ENCODE data around the gene CRYGN. TPM values are rescaled to one million over a fixed set of nuclear protein-coding genes. Genes with fewer than 3 reads are reported as not detected.

The CRYGN gene
- total RNA-seq, 1 donor from 2014 or later: not detected

DNA sequence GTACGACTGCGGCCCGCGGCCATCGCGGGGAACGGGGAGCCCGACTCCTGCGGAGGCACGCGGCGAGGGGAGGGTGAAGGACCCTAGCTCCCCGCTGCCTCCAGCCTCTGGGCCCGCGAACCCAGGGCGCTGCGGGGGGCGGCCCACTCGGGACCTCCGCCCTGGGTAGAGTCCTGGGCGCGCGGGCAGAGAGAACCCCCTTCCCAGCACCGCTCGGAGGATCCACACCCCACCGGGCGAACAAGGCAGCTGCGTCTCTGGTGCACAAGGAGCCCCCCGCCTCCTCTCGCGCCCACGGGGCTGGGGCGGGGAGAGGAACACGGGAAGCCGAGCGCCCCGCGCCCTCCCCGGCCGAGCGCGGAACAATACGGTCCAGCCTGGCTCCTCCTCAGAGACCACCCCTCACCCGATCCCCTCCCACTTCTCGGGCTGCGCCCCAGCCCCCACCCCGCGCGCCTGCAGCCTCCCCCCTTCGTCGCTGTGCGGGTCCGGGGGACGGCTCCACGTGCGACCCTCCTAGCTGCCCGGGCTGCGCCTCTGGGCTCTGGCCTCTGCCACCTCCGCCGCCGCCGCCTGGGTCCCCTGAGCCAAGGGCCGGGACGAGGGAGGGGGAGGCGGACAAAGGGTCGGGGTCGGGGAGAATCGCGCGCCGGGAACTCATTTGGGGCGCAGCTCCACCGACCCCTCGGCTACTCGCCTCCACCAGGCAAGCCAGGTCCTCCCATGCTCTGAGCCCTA, 30.1 kb downstream of the CRYGN start, which contains the start of gene WDR86:
WDR86 (minus strand) TSS at position 372 of the 738 bp plus-strand sequence. CDS start 449 bp downstream, outside the sequence.
- DNase-seq (ENCODE audit: extremely low read depth, low read depth, low spot score): no peak

DNA sequence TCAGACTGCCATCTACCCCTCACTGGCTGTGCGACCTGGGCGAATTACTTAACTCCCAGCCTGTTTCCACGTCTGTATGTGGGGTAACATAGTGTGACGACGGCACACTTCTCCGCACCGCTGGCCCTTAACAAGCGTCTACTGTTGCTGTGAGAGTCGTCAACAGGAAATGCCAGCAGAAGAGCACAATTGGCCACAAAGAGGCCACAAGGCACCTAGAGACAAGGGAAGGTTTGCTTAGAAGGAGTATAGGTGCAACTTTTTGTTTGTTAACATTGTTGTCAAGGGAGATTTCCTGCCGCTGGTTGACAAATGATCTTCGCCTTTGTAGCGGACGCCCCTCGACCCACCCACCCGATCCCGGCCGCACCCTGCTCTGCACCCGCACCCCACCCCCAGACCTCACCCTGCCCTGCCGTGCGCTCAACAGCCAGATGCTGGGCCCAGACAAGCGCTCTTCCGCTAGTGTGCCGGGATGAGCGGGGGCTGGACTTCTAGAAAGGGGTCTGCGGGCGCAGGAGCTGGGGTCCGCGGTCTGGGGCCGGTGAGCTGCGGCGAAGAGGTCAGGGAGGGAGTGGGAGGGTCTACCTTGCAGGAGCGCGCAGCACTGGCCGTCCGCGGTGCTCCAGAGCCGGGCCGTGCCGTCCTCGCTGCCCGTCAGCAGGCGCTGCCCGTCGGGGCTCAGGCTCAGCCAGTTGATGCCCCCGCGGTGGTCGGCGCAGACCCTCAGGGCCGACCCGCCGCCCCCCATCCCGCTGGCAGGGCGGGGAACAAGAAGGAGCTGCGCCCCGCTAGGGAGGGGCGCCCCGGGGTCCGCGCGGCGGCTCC, 30.9 kb downstream of the CRYGN start:
- no peak for DNase-seq (ENCODE audit: extremely low read depth, low read depth, low spot score)

GRCh38 chr7:151408498-151408838, 31.5 kb downstream of the CRYGN start:
- no peak for DNase-seq (ENCODE audit: extremely low read depth, low read depth, low spot score)

GRCh38 chr7:151406886-151407583, 32.9 kb downstream of the CRYGN start:
- DNase-seq (ENCODE audit: extremely low read depth, low read depth, low spot score): no peak

- no peak for DNase-seq (ENCODE audit: extremely low read depth, low read depth, low spot score)
Observed at GRCh38 chr7:151406051-151406875, 33.7 kb downstream of the CRYGN start.

- no peak for DNase-seq (ENCODE audit: extremely low read depth, low read depth, low spot score)
Observed at GRCh38 chr7:151405588-151405987, 34.4 kb downstream of the CRYGN start.

GRCh38 chr7:151405056-151405455, 34.9 kb downstream of the CRYGN start:
- no peak for DNase-seq (ENCODE audit: extremely low read depth, low read depth, low spot score)

DNA sequence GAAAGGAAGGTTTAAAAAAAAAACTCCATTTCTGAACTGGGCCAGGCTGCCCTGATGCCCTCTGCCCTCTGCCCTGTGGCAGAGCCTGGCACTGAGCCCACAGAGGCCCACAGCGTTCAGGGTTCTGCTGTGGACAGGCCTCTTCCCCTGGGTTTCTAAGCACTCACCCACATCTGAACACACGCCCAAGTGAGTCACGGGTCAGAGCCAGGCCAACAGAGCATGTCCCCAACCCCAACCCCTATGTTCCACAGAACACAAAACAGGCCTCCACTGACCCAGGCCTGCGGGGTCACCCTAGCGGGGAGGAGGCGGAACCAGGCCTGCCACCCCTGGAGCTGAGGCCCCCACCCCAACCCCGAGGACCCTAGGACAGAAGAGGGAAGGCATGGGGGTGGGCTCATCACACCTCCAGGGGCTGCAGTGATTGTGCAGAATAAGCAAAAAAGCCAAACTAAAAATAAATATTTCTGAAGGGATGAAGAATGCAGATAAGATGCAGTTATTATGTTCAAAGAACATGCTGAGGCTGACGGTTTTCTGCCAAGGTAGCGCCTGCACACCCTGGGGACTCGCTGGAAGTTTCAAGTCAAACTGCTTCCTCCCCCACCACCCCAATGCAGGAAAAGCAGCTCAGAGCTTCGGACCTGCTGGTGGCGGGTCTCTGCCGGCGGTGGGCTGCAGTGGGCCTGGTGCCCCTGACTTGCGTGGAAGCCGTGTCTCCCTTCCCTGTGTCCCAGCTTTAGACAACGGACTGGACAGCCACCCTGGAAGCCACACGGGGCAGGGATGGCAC, 35.5 kb downstream of the CRYGN start:
- DNase-seq (ENCODE audit: extremely low read depth, low read depth, low spot score): no peak

GRCh38 chr7:151403764-151404163, 36.2 kb downstream of the CRYGN start:
- DNase-seq (ENCODE audit: extremely low read depth, low read depth, low spot score): no peak

- DNase-seq (ENCODE audit: extremely low read depth, low read depth, low spot score): no peak
Observed at GRCh38 chr7:151402029-151402835, 37.7 kb downstream of the CRYGN start.

- no peak for DNase-seq (ENCODE audit: extremely low read depth, low read depth, low spot score)
Observed at GRCh38 chr7:151400626-151401315, 39.2 kb downstream of the CRYGN start.

DNA sequence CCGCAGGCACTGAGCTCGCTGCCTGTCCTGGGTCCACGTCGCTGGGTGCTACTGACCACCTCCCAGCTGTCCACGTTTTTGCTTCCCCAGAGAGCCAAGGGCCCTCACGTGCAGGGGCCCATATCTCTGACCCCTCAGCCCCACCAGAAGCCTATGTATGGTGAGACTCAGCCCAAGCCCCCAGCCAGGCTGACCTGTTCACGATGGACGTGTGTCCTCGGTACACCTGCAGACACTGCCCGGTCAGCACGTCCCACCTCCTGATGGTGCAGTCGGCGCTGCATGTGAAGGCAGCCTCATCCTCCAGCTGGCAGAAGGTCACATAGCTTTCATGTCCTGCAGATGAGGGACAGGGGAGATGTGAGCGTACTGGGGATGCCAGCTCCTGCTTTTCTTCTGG, 40.0 kb downstream of the CRYGN start:
- no peak for DNase-seq (ENCODE audit: extremely low read depth, low read depth, low spot score)

DNA sequence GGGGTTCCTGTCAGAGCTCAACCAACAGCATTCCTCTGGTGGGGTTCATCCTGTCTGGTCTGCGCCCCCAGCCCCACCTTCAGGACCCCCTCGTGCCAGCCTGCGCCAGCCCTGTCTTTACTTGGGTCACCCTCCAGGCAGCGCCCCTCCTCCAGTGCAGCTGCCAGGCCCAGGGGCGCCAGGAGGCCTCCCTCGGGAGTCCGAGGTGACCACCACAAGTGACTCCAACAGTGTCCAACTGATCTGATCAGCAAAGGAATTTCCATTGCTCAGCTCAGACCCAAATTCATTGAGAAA, 40.7 kb downstream of the CRYGN start:
- no peak for DNase-seq (ENCODE audit: extremely low read depth, low read depth, low spot score)

DNA sequence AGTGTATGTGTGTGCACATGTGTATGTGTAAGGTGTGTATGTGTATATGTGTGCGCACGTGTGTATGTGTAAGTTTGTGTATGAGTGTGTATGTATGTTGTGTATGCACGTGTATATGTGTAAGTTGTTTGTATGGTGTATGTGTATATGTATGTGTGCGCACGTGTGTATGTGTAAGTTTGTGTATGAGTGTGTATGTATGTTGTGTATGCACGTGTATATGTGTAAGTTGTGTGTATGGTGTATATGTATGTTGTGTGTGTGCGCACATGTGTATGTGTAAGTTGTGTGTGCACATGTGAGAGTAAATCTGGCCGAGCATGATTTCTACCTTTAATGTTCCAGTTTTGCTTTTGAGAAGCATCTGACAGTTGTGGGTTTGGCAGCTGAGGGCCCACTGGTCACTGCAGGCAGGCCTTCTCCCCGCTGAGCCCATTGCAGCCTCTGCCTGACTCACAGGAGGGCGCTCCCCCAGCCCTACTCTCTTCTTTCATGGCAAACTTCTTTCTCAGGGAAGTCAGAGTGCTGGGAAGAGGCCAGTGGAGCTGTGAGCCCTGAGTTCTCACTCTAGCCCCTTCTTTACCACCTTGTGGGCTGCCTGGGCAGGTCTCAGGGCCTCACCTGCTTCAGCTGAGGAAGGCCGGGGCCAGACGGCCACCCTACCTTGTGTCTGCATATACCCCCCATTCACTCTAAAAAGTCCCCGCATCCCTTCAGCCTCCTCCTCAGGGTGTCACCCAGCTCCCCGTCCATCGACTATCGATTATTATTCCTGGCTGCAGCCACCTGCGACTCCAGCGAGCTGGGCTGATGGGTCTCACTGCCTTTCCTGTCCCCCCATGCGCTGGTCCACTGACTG, 41.3 kb downstream of the CRYGN start:
- DNase-seq (ENCODE audit: extremely low read depth, low read depth, low spot score): no peak

DNA sequence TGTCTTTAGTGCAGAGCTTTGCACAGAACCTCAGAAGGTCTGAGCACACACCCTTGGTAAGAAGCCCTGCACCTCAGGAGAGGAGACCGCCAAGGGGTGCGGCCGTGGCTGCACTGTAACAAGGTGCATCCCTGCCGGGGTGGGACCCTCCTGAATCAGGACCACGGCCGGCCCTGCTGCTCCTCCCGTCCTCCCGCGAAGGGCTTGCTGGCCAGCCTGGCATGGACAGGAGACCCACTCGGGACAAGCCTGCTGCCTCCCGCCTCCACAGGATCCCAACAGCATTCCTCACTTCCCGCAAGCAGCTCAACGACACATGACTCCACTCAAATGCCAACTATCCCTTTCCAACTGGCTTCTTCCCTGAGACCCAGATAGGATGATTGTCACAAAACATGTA, 42.9 kb downstream of the CRYGN start:
- DNase-seq (ENCODE audit: extremely low read depth, low read depth, low spot score): no peak

GRCh38 chr7:151396328-151396970, 43.5 kb downstream of the CRYGN start:
- no peak for DNase-seq (ENCODE audit: extremely low read depth, low read depth, low spot score)

- no peak for DNase-seq (ENCODE audit: extremely low read depth, low read depth, low spot score)
Observed at GRCh38 chr7:151395036-151395367, 44.9 kb downstream of the CRYGN start.
